H1 (cell line): ENCODE measurements around the gene ZC3HAV1. TPM values are rescaled to one million over a fixed set of nuclear protein-coding genes. Genes with fewer than 3 reads are reported as not detected.

ENCODE experiments used
- CTCF ChIA-PET: fragments of 300-600 bp; sonication (Branson Sonifier 250); formaldehyde crosslinking; loops from one replicate; lab custom pipeline; 2021; ENCODE audit not compliant: partially characterized antibody; lab: Charles Lee
- POLR2A ChIA-PET: fragments of 300-600 bp; sonication (Branson Sonifier 250); formaldehyde crosslinking; loops from one replicate; lab custom pipeline; 2021; ENCODE audit warnings: inconsistent platforms; ENCODE audit not compliant: partially characterized antibody; lab: Charles Lee
- DNase-seq, 2 experiments: peaks; one replicate each; pipeline versions ENCODE4 v3.0.0 to v3.0.0-alpha.2; 2010 to 2022; ENCODE audit warnings: low spot score in 2 of 2, low read depth in 1 of 2, mixed read lengths in 1 of 2
- FAIRE-seq: peaks from 2 replicates; lab custom pipeline; 2011; peaks lifted over from hg19 to GRCh38; lab: Jason Lieb, UNC
- H2AFZ ChIP-seq: 2 replicates; pipeline ENCODE4 v1.8.1; 2012; ENCODE audit warnings: low read length, inconsistent platforms
- H2AK5ac ChIP-seq: 2 replicates; pipeline ENCODE4 v1.6.1; 2013; ENCODE audit warnings: low read depth, low read length
- H2BK120ac ChIP-seq: replicated peaks from 2 replicates; pipeline ENCODE3; 2013; ENCODE audit warnings: low read depth, low read length, inconsistent platforms
- H2BK12ac ChIP-seq: 2 replicates; pipeline ENCODE4 v1.6.1; 2013; ENCODE audit warnings: low read depth, low read length
- H2BK15ac ChIP-seq: 2 replicates; pipeline ENCODE4 v1.6.1; 2013; ENCODE audit warnings: low read length
- H2BK20ac ChIP-seq: 2 replicates; pipeline ENCODE4 v1.6.1; 2013; ENCODE audit warnings: low read length
- H2BK5ac ChIP-seq: 2 replicates; pipeline ENCODE4 v1.6.1; 2013; ENCODE audit warnings: low read depth, low read length
- H3K14ac ChIP-seq: 2 replicates; pipeline ENCODE4 v1.6.1; 2013; ENCODE audit warnings: inconsistent platforms; ENCODE audit not compliant: insufficient read length
- H3K18ac ChIP-seq: 2 replicates; pipeline ENCODE4 v1.6.1; 2013; ENCODE audit warnings: low read length; ENCODE audit errors: extremely low read depth
- H3K23ac ChIP-seq: 2 replicates; pipeline ENCODE4 v1.6.1; 2013; ENCODE audit warnings: inconsistent platforms; ENCODE audit not compliant: insufficient read length
- H3K23me2 ChIP-seq: 2 replicates; pipeline ENCODE4 v1.6.1; 2013; ENCODE audit warnings: low read depth, low read length
- H3K27ac ChIP-seq: 2 replicates; pipeline ENCODE4 v1.6.1; 2011; ENCODE audit warnings: low read depth, low read length, inconsistent platforms
- H3K27me3 ChIP-seq, 4 experiments: replicated peaks in 1 of 4; 1 replicate in 1 of 4; 2 replicates in 3 of 4; pipeline versions ENCODE4 v1.6.1 to v1.8.1; 2011 to 2013; ENCODE audit warnings: low read length in 3 of 4, mild to moderate bottlenecking in 3 of 4, inconsistent platforms in 2 of 4, mixed read lengths in 2 of 4, moderate library complexity in 1 of 4; ENCODE audit not compliant: control insufficient read depth in 3 of 4, insufficient read depth in 3 of 4; ENCODE audit errors: extremely low read depth in 1 of 4
- H3K36me3 ChIP-seq, 4 experiments: 2 replicates each; pipeline versions ENCODE4 v1.6.1 to v1.8.1; 2011 to 2013; ENCODE audit warnings: mild to moderate bottlenecking in 4 of 4, low read length in 3 of 4, moderate library complexity in 2 of 4, control low read depth in 1 of 4, inconsistent platforms in 1 of 4; ENCODE audit not compliant: insufficient read depth in 4 of 4, control insufficient read depth in 2 of 4
- H3K4ac ChIP-seq: replicated peaks from 2 replicates; pipeline ENCODE3; 2013; ENCODE audit warnings: low read length, low read depth, mixed read lengths, inconsistent platforms; ENCODE audit not compliant: insufficient read length
- H3K4me1 ChIP-seq, 4 experiments: replicated peaks in 1 of 4; 1 replicate in 1 of 4; 2 replicates in 3 of 4; pipeline versions ENCODE4 v1.6.1 to v1.8.1; 2011 to 2013; ENCODE audit warnings: low read length in 3 of 4, inconsistent platforms in 2 of 4, mixed read lengths in 1 of 4; ENCODE audit not compliant: insufficient read depth in 4 of 4, control insufficient read depth in 3 of 4
- H3K4me2 ChIP-seq, 2 experiments: 2 replicates each; pipeline versions ENCODE4 v1.6.1 to v1.8.1; 2011 to 2013; ENCODE audit warnings: low read depth in 2 of 2, low read length in 2 of 2, control low read depth in 1 of 2, inconsistent platforms in 1 of 2, mild to moderate bottlenecking in 1 of 2; ENCODE audit not compliant: insufficient read depth in 1 of 2
- H3K4me3 ChIP-seq, 4 experiments: fragments of 200-600, 300-600 bp in 1 of 4; sonication (generic), shearing (Covaris generic), sonication (Bioruptor Twin) in 1 of 4; 2 replicates each; pipeline versions ENCODE4 v1.5.1 to v1.8.1; 2011 to 2016; ENCODE audit warnings: low read length in 4 of 4, low read depth in 3 of 4, control low read depth in 2 of 4, inconsistent platforms in 2 of 4, mild to moderate bottlenecking in 2 of 4, mixed read lengths in 1 of 4, moderate library complexity in 1 of 4; ENCODE audit not compliant: insufficient read depth in 2 of 4; ENCODE audit errors: extremely low read depth in 1 of 4
- H3K56ac ChIP-seq: replicated peaks from 2 replicates; pipeline ENCODE3; 2013; ENCODE audit warnings: low read depth, mild to moderate bottlenecking, mixed read lengths, low read length, inconsistent platforms; ENCODE audit not compliant: insufficient read length
- H3K79me1 ChIP-seq: 2 replicates; pipeline ENCODE4 v1.6.1; 2013; ENCODE audit warnings: low read depth, low read length, control low read depth
- H3K79me2 ChIP-seq, 2 experiments: 2 replicates each; pipeline versions ENCODE4 v1.6.1 to v1.8.1; 2012 to 2013; ENCODE audit warnings: low read length in 2 of 2, mild to moderate bottlenecking in 2 of 2, inconsistent platforms in 1 of 2; ENCODE audit not compliant: insufficient read depth in 2 of 2, control insufficient read depth in 1 of 2
- H3K9ac ChIP-seq, 4 experiments: replicated peaks in 1 of 4; 1 replicate in 1 of 4; 2 replicates in 3 of 4; pipeline versions ENCODE4 v1.6.1 to v1.8.1; 2011 to 2013; ENCODE audit warnings: low read depth in 3 of 4, low read length in 3 of 4, control low read depth in 2 of 4, mild to moderate bottlenecking in 2 of 4, moderate library complexity in 2 of 4, inconsistent platforms in 1 of 4; ENCODE audit errors: extremely low read depth in 1 of 4
- H3K9me3 ChIP-seq, 2 experiments: 2 replicates each; pipeline versions ENCODE4 v1.6.1 to v1.8.1; 2012 to 2013; ENCODE audit warnings: mild to moderate bottlenecking in 2 of 2, moderate library complexity in 2 of 2, control low read depth in 1 of 2, inconsistent platforms in 1 of 2, low read depth in 1 of 2, low read length in 1 of 2, mixed read lengths in 1 of 2; ENCODE audit not compliant: insufficient read depth in 2 of 2
- H4K20me1 ChIP-seq, 2 experiments: replicated peaks in 1 of 2; 2 replicates each; pipeline versions ENCODE3 to v1.8.1; 2011 to 2013; ENCODE audit warnings: inconsistent platforms in 2 of 2, low read length in 2 of 2, mild to moderate bottlenecking in 1 of 2; ENCODE audit not compliant: insufficient read depth in 2 of 2, control insufficient read depth in 1 of 2
- H4K5ac ChIP-seq: 2 replicates; pipeline ENCODE4 v1.6.1; 2013; ENCODE audit warnings: low read length, low read depth, mixed read lengths, inconsistent platforms; ENCODE audit not compliant: insufficient read length
- H4K8ac ChIP-seq: 2 replicates; pipeline ENCODE4 v1.8.0; 2013; ENCODE audit warnings: mild to moderate bottlenecking, moderate library complexity, low read length, inconsistent platforms; ENCODE audit not compliant: insufficient read depth; ENCODE audit errors: extremely low read depth
- H4K91ac ChIP-seq: replicated peaks from 2 replicates; pipeline ENCODE3; 2013; ENCODE audit warnings: low read length, mixed read lengths, inconsistent platforms; ENCODE audit not compliant: insufficient read length
- BCL11A ChIP-seq, 2 experiments: IDR thresholded peaks; one replicate each; pipeline ENCODE4 v1.6.1; 2011; ENCODE audit warnings: low read depth in 2 of 2, low read length in 2 of 2, mild to moderate bottlenecking in 2 of 2
- MAFK ChIP-seq: IDR thresholded peaks from 2 replicates; pipeline ENCODE4 v1.6.1; 2012; ENCODE audit warnings: low read depth, mild to moderate bottlenecking, improper control_type of control experiment, low read length
- RFX5 ChIP-seq: IDR thresholded peaks from 2 replicates; pipeline ENCODE4 v1.6.1; 2011; ENCODE audit warnings: low read depth, low read length, improper control_type of control experiment, borderline replicate concordance
- RXRA ChIP-seq: IDR thresholded peaks from 2 replicates; pipeline ENCODE4 v1.6.1; 2011; ENCODE audit warnings: low read depth, mild to moderate bottlenecking, low read length, moderate library complexity; ENCODE audit not compliant: insufficient read depth
- SP4 ChIP-seq: IDR thresholded peaks from 2 replicates; pipeline ENCODE4 v1.6.1; 2012; ENCODE audit warnings: low read length, inconsistent platforms
- TAF7 ChIP-seq: optimal IDR thresholded peaks from 2 replicates; pipeline ENCODE3; 2011; ENCODE audit warnings: low read depth, mild to moderate bottlenecking, inconsistent platforms, low read length, moderate library complexity, borderline replicate concordance
- WGBS, 2 experiments: shearing (Covaris generic) in 1 of 2; methylation state at CpG; one replicate each; pipeline versions ENCODE4 v1.1.6 to v1.1.7; 2013 to 2015; ENCODE audit warnings: low lambda C conversion rate in 2 of 2, mixed read lengths in 2 of 2, inconsistent platforms in 1 of 2, low coverage in 1 of 2, missing lambda C conversion rate in 1 of 2; ENCODE audit not compliant: insufficient replicate concordance in 2 of 2, insufficient coverage in 1 of 2, insufficient read length in 1 of 2; ENCODE audit errors: extremely low coverage in 1 of 2, missing lambda C conversion rate in 1 of 2; 5-methylcytosine and 5-hydroxymethylcytosine counted together
- polyA plus RNA-seq, 7 experiments: library from polyadenylated mRNA; depleted of rRNA in 3 of 7; stranded (reverse) in 5 of 7; unstranded in 2 of 7; fragments of >200 nt in 5 of 7; fragments of 200-250 nt in 2 of 7; gene quantifications; 1 replicate in 5 of 7; 2 replicates in 1 of 7; 4 replicates in 1 of 7; pipeline versions ENCODE4 v1.2.1 to v1.2.3, GENCODE V29; 2011 to 2013; ENCODE audit warnings: missing spikeins in 2 of 7, mixed read lengths in 2 of 7
- total RNA-seq: library from RNA; stranded (reverse); fragmentation: NEBNext Ultra II Directional; extraction: Animal tissue kit (Norgen Biotek cat#: 25700); gene quantifications from 2 replicates; pipeline ENCODE4 v1.2.1, GENCODE V29; 2021
- TF ChIP-seq, protein P1 (sequence below), 3 experiments: IDR thresholded peaks; 1 replicate in 2 of 3; 2 replicates in 1 of 3; pipeline versions ENCODE4 v1.5.1 to v1.6.1; 2011; ENCODE audit warnings: low read length in 3 of 3, mild to moderate bottlenecking in 3 of 3, inconsistent platforms in 2 of 3, low read depth in 1 of 3, moderate library complexity in 1 of 3; ENCODE audit not compliant: insufficient read depth in 1 of 3; ENCODE audit errors: control extremely low read depth in 1 of 3

ZC3HAV1 gene
- total and polyA plus RNA-seq, 2 of the 8 experiments (the other 6 are each of a cell fraction or from before 2014, with no cell fraction given), result 22.5 to 43.4 TPM

DNA sequence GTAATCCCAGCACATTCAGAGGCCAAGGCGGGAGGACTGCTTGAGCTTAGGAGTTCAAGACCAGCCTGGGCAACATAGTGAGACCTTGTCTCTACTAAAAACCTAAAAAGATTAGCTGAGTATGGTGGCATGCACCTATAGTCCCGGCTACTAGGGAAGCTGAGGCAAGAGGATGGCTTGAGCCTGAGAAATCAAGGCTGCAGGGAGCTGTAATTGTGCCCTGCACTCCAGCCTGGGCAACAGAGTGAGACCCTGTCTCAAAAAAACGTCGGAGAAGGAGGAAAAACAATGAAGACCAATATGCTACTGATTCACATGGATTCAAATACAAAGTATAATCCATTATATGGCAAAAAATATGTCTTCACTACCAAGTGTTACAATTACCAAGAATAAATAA, 87.2 kb downstream of the ZC3HAV1 start:
- H2AK5ac ChIP-seq, result no peak overlapping the region
- H2AFZ ChIP-seq, result no peak overlapping the region
- H2BK5ac ChIP-seq, result no peak overlapping the region
- DNase-seq (no peak), FAIRE-seq (no peak)
- no peak overlapping the region for H3K27ac ChIP-seq
- H3K9me3 ChIP-seq, result no peaks in the 10 kb centered on the region
- no peaks in the 10 kb centered on the region for H3K79me1 ChIP-seq
- H4K8ac ChIP-seq, result no peak overlapping the region
- H3K27me3 ChIP-seq, result no peaks in the 10 kb centered on the region
- H3K4me1 ChIP-seq, result 0 out of 7 replicates have a peak, but pooled peaks cover 0 to 5% (median 0%) of the 10 kb centered on the region in 4 experiments
- no peak overlapping the region for H3K18ac ChIP-seq
- H3K79me2 ChIP-seq, result no peaks in the 10 kb centered on the region
- no peak overlapping the region for H3K4ac ChIP-seq
- no peaks in the 10 kb centered on the region for H4K20me1 ChIP-seq
- no peak overlapping the region for H3K9ac ChIP-seq
- H3K23ac ChIP-seq, result no peak overlapping the region
- no peak overlapping the region for H3K4me3 ChIP-seq
- H4K91ac ChIP-seq, result no peak overlapping the region
- no peak overlapping the region for H2BK15ac ChIP-seq
- no peak overlapping the region for H2BK20ac ChIP-seq
- TF ChIP-seq TAF7 (no peak), RXRA (no peak), SP4 (no peak), MAFK (no peak), RFX5 (no peak), BCL11A (IDR thresholded peaks at IDR 0.05; ENCODE audit: low read depth in 2 of 2, low read length in 2 of 2) (no peak)
- TF ChIP-seq, protein P1, sequence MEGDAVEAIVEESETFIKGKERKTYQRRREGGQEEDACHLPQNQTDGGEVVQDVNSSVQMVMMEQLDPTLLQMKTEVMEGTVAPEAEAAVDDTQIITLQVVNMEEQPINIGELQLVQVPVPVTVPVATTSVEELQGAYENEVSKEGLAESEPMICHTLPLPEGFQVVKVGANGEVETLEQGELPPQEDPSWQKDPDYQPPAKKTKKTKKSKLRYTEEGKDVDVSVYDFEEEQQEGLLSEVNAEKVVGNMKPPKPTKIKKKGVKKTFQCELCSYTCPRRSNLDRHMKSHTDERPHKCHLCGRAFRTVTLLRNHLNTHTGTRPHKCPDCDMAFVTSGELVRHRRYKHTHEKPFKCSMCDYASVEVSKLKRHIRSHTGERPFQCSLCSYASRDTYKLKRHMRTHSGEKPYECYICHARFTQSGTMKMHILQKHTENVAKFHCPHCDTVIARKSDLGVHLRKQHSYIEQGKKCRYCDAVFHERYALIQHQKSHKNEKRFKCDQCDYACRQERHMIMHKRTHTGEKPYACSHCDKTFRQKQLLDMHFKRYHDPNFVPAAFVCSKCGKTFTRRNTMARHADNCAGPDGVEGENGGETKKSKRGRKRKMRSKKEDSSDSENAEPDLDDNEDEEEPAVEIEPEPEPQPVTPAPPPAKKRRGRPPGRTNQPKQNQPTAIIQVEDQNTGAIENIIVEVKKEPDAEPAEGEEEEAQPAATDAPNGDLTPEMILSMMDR (IDR thresholded peaks at IDR 0.05; ENCODE audit: control extremely low read depth in 1 of 3, insufficient read depth in 1 of 3, low read depth in 1 of 3, low read length in 3 of 3), result no peak
- H4K5ac ChIP-seq, result no peak overlapping the region
- H3K4me2 ChIP-seq, result no peak overlapping the region
- 63% methylated on average over 4 of the region's 4 CpGs; no CpG with 5 or more reads in 1 of the 2 experiments for WGBS, 2 experiments
- ChIA-PET POLR2A (no interaction called here), CTCF (interaction anchor here (0.6 kb wide), 1 partner anchor 17 kb away, joined by 4 read pairs; no protein-coding TSS in a partner anchor)
- no peaks in the 10 kb centered on the region for H3K23me2 ChIP-seq
- H2BK120ac ChIP-seq, result no peak overlapping the region
- peaks cover 5 to 24% (median 13%) of the 10 kb centered on the region in 4 experiments; a peak in 7 of 8 replicates for H3K36me3 ChIP-seq
- no peak overlapping the region for H3K56ac ChIP-seq
- H2BK12ac ChIP-seq, result no peak overlapping the region
- no peak overlapping the region for H3K14ac ChIP-seq
